Trophoblast cell (in vitro differentiated cells and primary cell): ENCODE data around the gene SRGAP3.

ENCODE experiments used
- DNase-seq, 2 donors: peaks; one replicate each; pipeline ENCODE4 v3.0.0-alpha.2; 2016
- H2AFZ ChIP-seq: 2 replicates; pipeline ENCODE4 v1.6.1; 2013; ENCODE audit warnings: low read length, moderate library complexity, mild to moderate bottlenecking; ENCODE audit not compliant: insufficient read depth, poor library complexity
- H2AK5ac ChIP-seq: 2 replicates; pipeline ENCODE4 v1.6.1; 2013; ENCODE audit warnings: mild to moderate bottlenecking, low read length
- H2BK120ac ChIP-seq: 2 replicates; pipeline ENCODE4 v1.6.1; 2013; ENCODE audit warnings: low read length, mild to moderate bottlenecking, moderate library complexity; ENCODE audit not compliant: insufficient read depth, poor library complexity
- H2BK12ac ChIP-seq: 2 replicates; pipeline ENCODE4 v1.6.1; 2013; ENCODE audit warnings: mild to moderate bottlenecking, low read length, moderate library complexity
- H2BK5ac ChIP-seq: 2 replicates; pipeline ENCODE4 v1.6.1; 2013; ENCODE audit warnings: low read length, low read depth, moderate library complexity, mild to moderate bottlenecking; ENCODE audit not compliant: poor library complexity
- H3K14ac ChIP-seq: 2 replicates; pipeline ENCODE4 v1.6.1; 2013; ENCODE audit warnings: mild to moderate bottlenecking, low read length
- H3K18ac ChIP-seq: 2 replicates; pipeline ENCODE4 v1.6.1; 2013; ENCODE audit warnings: mild to moderate bottlenecking, low read length
- H3K23ac ChIP-seq: 2 replicates; pipeline ENCODE4 v1.6.1; 2013; ENCODE audit warnings: low read length
- H3K27ac ChIP-seq: 2 replicates; pipeline ENCODE4 v1.5.1; 2013; ENCODE audit warnings: low read depth, mild to moderate bottlenecking, inconsistent platforms, low read length, moderate library complexity
- H3K27me3 ChIP-seq: 2 replicates; pipeline ENCODE4 v1.6.1; 2013; ENCODE audit warnings: inconsistent platforms, mild to moderate bottlenecking, low read length, moderate library complexity; ENCODE audit not compliant: insufficient read depth
- H3K36me3 ChIP-seq, 2 experiments: 1 replicate in 1 of 2; 2 replicates in 1 of 2; pipeline ENCODE4 v1.6.1; 2013; ENCODE audit warnings: low read length in 2 of 2, mild to moderate bottlenecking in 2 of 2, moderate library complexity in 1 of 2; ENCODE audit not compliant: insufficient read depth in 2 of 2, control insufficient read depth in 1 of 2
- H3K4ac ChIP-seq: 2 replicates; pipeline ENCODE4 v1.6.1; 2013; ENCODE audit warnings: low read depth, mild to moderate bottlenecking, low read length, moderate library complexity
- H3K4me1 ChIP-seq, 2 experiments: 1 replicate in 1 of 2; 2 replicates in 1 of 2; pipeline ENCODE4 v1.6.1; 2013; ENCODE audit warnings: low read length in 2 of 2, mild to moderate bottlenecking in 2 of 2, moderate library complexity in 1 of 2; ENCODE audit not compliant: insufficient read depth in 2 of 2, control insufficient read depth in 1 of 2
- H3K4me2 ChIP-seq: 2 replicates; pipeline ENCODE4 v1.6.1; 2013; ENCODE audit warnings: inconsistent platforms, mild to moderate bottlenecking, low read length, moderate library complexity
- H3K4me3 ChIP-seq: 2 replicates; pipeline ENCODE4 v1.5.1; 2013; ENCODE audit warnings: mild to moderate bottlenecking, low read depth, low read length, inconsistent platforms
- H3K79me1 ChIP-seq: one replicate; pipeline ENCODE4 v1.6.1; 2013; ENCODE audit warnings: low read length
- H3K79me2 ChIP-seq: 2 replicates; pipeline ENCODE4 v1.6.1; 2013; ENCODE audit warnings: low read length, mild to moderate bottlenecking; ENCODE audit not compliant: control insufficient read depth, insufficient read depth, poor library complexity
- H3K9ac ChIP-seq: 2 replicates; pipeline ENCODE4 v1.6.1; 2013; ENCODE audit warnings: mild to moderate bottlenecking, low read length
- H3K9me3 ChIP-seq: 2 replicates; pipeline ENCODE4 v1.6.1; 2013; ENCODE audit warnings: low read depth, mild to moderate bottlenecking, control low read depth, inconsistent platforms, low read length; ENCODE audit not compliant: insufficient read depth
- H4K12ac ChIP-seq: 2 replicates; pipeline ENCODE4 v1.6.1; 2013; ENCODE audit warnings: low read depth, mild to moderate bottlenecking, low read length, moderate library complexity
- H4K8ac ChIP-seq: 2 replicates; pipeline ENCODE4 v1.6.1; 2013; ENCODE audit warnings: low read depth, mild to moderate bottlenecking, low read length, moderate library complexity
- H4K91ac ChIP-seq: one replicate; pipeline ENCODE4 v1.6.1; 2013; ENCODE audit warnings: low read depth, mild to moderate bottlenecking, low read length, moderate library complexity
- WGBS: extraction: QIAGEN DNeasy Blood & Tissue Kit; methylation state at CpG from one replicate; pipeline ENCODE4 v1.1.7; 2013; ENCODE audit warnings: missing lambda C conversion rate; ENCODE audit not compliant: insufficient read length, insufficient coverage; ENCODE audit errors: extremely low coverage; 5-methylcytosine and 5-hydroxymethylcytosine counted together

SRGAP3 gene

GRCh38 chr3:9183011-9183410 is 66.4 kb downstream of the SRGAP3 start:
- H3K18ac ChIP-seq = no peak overlapping the region
- H3K4me3 ChIP-seq = no peak overlapping the region
- peaks cover 3 to 4% of the 10 kb centered on the region in 2 experiments for H3K4me1 ChIP-seq
- H4K91ac ChIP-seq = no peak overlapping the region
- no peak overlapping the region for H3K27ac ChIP-seq
- no peaks in the 10 kb centered on the region for H3K79me1 ChIP-seq
- H3K23ac ChIP-seq = no peak overlapping the region
- H3K36me3 ChIP-seq = no peaks in the 10 kb centered on the region
- no CpG with 5 or more reads among the region's 3 CpGs for WGBS
- H3K27me3 ChIP-seq = no peaks in the 10 kb centered on the region
- no peak overlapping the region for H2BK12ac ChIP-seq
- no peak overlapping the region for H3K14ac ChIP-seq
- no peaks in the 10 kb centered on the region for H3K9me3 ChIP-seq
- no peak for DNase-seq
- H2BK120ac ChIP-seq = no peak overlapping the region
- H3K79me2 ChIP-seq = no peaks in the 10 kb centered on the region
- H4K8ac ChIP-seq = no peak overlapping the region
- no peak overlapping the region for H2AK5ac ChIP-seq
- no peak overlapping the region for H3K9ac ChIP-seq
- no peak overlapping the region for H2AFZ ChIP-seq
- no peak overlapping the region for H2BK5ac ChIP-seq
- no peak overlapping the region for H4K12ac ChIP-seq
- no peak overlapping the region for H3K4ac ChIP-seq
- no peak overlapping the region for H3K4me2 ChIP-seq

- no CpG with 5 or more reads among the region's 6 CpGs for WGBS
- Histone ChIP-seq H2BK120ac (no peak overlapping the region), H3K79me1 (no peaks in the 10 kb centered on the region), H4K8ac (no peak overlapping the region), H4K12ac (no peak overlapping the region), H2BK5ac (no peak overlapping the region), H2AFZ (no peak overlapping the region), H3K4me3 (no peak overlapping the region), H3K4ac (no peak overlapping the region), H3K27me3 (no peaks in the 10 kb centered on the region), H3K23ac (no peak overlapping the region), H3K36me3 (no peaks in the 10 kb centered on the region), H3K18ac (no peak overlapping the region), H3K4me2 (no peak overlapping the region), H3K9me3 (no peaks in the 10 kb centered on the region), H3K27ac (no peak overlapping the region), H3K9ac (no peak overlapping the region), H3K4me1 (peaks cover 3 to 4% of the 10 kb centered on the region in 2 experiments), H3K14ac (no peak overlapping the region), H4K91ac (no peak overlapping the region), H3K79me2 (no peaks in the 10 kb centered on the region), H2BK12ac (no peak overlapping the region), H2AK5ac (no peak overlapping the region)
- no peak for DNase-seq
These were observed 68.7 kb downstream of the SRGAP3 start for GRCh38 chr3:9180764-9181117.

GRCh38 chr3:9179826-9180763 is 69.4 kb downstream of the SRGAP3 start:
- Histone ChIP-seq H3K18ac (no peak overlapping the region), H3K27me3 (no peaks in the 10 kb centered on the region), H3K4me3 (no peak overlapping the region), H3K14ac (no peak overlapping the region), H3K36me3 (no peaks in the 10 kb centered on the region), H2AFZ (no peak overlapping the region), H2BK12ac (no peak overlapping the region), H2AK5ac (no peak overlapping the region), H2BK5ac (no peak overlapping the region), H3K9ac (no peak overlapping the region), H3K79me1 (no peaks in the 10 kb centered on the region), H3K4ac (no peak overlapping the region), H2BK120ac (no peak overlapping the region), H4K91ac (no peak overlapping the region), H4K12ac (no peak overlapping the region), H4K8ac (no peak overlapping the region), H3K9me3 (no peaks in the 10 kb centered on the region), H3K79me2 (no peaks in the 10 kb centered on the region), H3K23ac (no peak overlapping the region), H3K27ac (no peak overlapping the region), H3K4me1 (peaks cover 3 to 4% of the 10 kb centered on the region in 2 experiments), H3K4me2 (no peak overlapping the region)
- WGBS = no CpG with 5 or more reads among the region's 17 CpGs
- DNase-seq = no peak

- Histone ChIP-seq H3K9me3 (no peaks in the 10 kb centered on the region), H4K8ac (no peak overlapping the region), H3K4me1 (peaks cover 3 to 4% of the 10 kb centered on the region in 2 experiments), H3K9ac (no peak overlapping the region), H2BK120ac (no peak overlapping the region), H3K27me3 (no peaks in the 10 kb centered on the region), H3K18ac (no peak overlapping the region), H3K14ac (no peak overlapping the region), H3K79me2 (no peaks in the 10 kb centered on the region), H2AK5ac (no peak overlapping the region), H2BK5ac (no peak overlapping the region), H3K4me3 (no peak overlapping the region), H3K4me2 (no peak overlapping the region), H2BK12ac (no peak overlapping the region), H2AFZ (no peak overlapping the region), H4K12ac (no peak overlapping the region), H4K91ac (no peak overlapping the region), H3K4ac (no peak overlapping the region), H3K79me1 (no peaks in the 10 kb centered on the region), H3K23ac (peak overlapping the region; percentile 28), H3K36me3 (no peaks in the 10 kb centered on the region), H3K27ac (no peak overlapping the region)
- no peak for DNase-seq
- WGBS = no CpG with 5 or more reads among the region's 6 CpGs
These were observed 70.7 kb downstream of the SRGAP3 start for GRCh38 chr3:9178697-9179096.
